C4-2B (cell line): ENCODE results near the gene SOX18.

ENCODE experiments used
- H3K27ac ChIP-seq: fragments of 450-650 bp; 2 replicates; pipeline ENCODE4 v1.5.1; 2017
- CTCF ChIP-seq: fragments of 450-650 bp; conservative IDR thresholded peaks from 2 replicates; pipeline ENCODE4 v1.5.1; 2017; ENCODE audit warnings: mild to moderate bottlenecking
- ZFX ChIP-seq: fragments of 450-650 bp; IDR thresholded peaks from 2 replicates; pipeline ENCODE4 v1.6.1; 2017

Gene SOX18

GRCh38 chr20:64037199-64037497 lies 12.3 kb downstream of the SOX18 start:
- no peak overlapping the region for H3K27ac ChIP-seq
- no peak for TF ChIP-seq ZFX
- no peak for TF ChIP-seq CTCF

- TF ChIP-seq CTCF: no peak
- TF ChIP-seq ZFX: no peak
- H3K27ac ChIP-seq: no peak overlapping the region
These were observed 12.9 kb downstream of the SOX18 start for GRCh38 chr20:64036346-64037198.

- TF ChIP-seq ZFX (no peak), CTCF (no peak)
- no peak within 1 kb of the TSS for H3K27ac ChIP-seq
These were observed 13.5 kb downstream of the SOX18 start, which contains the start of gene C20orf204 for GRCh38 chr20:64035933-64036345. Gene C20orf204 (plus strand): TSS chr20:64036182. CDS start chr20:64036324, 142 bp downstream.

GRCh38 chr20:64035066-64035932 lies 14.1 kb downstream of the SOX18 start:
- TF ChIP-seq ZFX (no peak), CTCF (no peak)

GRCh38 chr20:64033981-64034493 lies 15.4 kb downstream of the SOX18 start:
- H3K27ac ChIP-seq: no peak overlapping the region
- TF ChIP-seq CTCF: no peak
- no peak for TF ChIP-seq ZFX

More at GRCh38 chr20:64035066-64035932, 14.1 kb downstream of the SOX18 start:
- no peak overlapping the region for H3K27ac ChIP-seq

GRCh38 chr20:64032706-64033624 lies 16.5 kb downstream of the SOX18 start:
- no peak overlapping the region for H3K27ac ChIP-seq
- no peak for TF ChIP-seq CTCF
- no peak for TF ChIP-seq ZFX
